Stimulated activated CD8-positive, alpha-beta memory T cell treated with anti-CD3 and anti-CD28 coated beads, Interleukin-7, amount 100 ng/mL, for 4 hours (primary cell): ENCODE results near the gene HOXB1.

Source experiments
- DNase-seq, 2 donors: peaks; one replicate each; pipeline ENCODE4 v3.0.0-alpha.2; 2020; ENCODE audit warnings: low read depth in 2 of 2

HOXB1 gene

DNA sequence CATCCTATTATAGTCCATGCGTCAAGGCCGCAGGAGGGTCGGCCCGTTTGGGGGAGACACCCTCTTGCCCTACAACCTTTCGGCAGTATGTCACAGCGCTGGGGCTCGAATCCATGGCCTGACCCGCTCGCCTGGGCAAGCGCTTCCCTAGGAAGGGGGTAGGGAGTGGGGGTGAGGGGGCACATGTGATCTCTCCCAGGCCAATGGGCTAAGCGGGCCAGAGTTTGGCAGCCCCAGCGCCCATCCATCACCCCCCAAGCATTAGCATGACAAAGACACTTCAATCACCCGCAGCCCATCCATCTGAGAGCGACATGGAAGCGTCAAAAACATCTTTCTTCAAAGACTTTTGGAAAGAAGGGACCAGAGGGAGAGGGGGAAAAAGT lies at the start of gene HOXB1:
Gene HOXB1, minus strand, starts transcription at position 125 of the 386 bp plus-strand sequence. Its CDS starts 107 bp downstream, at position 18.
- DNase-seq, result no peak

DNA sequence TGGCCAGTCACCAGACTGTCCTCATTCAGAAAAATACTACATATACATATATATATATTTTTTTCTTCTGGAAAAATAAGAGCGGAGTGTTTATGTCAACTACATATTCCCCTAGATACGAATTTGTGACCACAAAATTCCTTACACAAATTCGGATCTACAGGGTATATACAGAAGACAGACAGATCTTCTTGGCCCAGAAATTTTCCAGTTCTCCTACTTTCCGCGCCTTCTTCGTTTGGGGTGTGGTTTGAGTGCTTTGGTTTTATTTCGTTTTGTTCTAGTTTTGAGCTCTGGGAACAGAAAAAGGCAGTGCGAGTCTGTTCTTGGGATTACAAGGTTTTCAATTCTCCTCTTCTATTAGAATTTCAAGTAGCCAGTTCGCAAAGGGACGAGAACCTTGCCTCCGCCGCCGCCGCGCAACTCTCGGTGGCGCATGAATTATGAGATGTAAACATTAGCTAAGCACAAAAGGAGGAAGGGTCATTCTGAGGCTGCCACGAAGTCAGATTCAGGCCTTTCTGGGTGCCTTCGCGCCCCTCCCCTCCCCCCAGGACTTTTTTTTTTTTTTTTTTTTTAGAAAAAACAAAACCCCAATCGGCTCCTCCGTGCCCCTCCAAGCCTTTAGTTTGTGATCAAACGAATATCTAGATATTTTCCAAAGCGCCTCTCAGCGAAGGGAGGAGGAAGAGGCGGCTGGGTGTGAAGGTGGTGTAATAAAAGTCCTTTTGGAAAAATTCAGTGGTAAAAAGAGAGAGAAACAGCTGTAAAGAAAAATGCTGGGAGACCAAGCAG lies 49.1 kb upstream of the HOXB1 start:
- no peak for DNase-seq

DNA sequence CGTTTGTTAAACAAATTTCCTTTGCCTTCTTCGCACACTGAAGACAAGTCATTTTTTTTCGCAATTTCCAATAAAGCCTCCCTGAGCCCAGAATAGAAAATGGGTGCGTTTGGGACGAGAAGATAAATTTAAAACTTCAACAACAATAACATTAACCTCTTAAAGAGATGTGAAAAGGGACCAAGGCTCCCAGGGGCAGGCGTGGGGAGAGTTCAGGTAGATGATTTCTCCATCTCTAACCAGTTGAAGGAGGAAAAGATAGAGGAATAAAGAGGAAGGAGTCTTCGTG lies 48.6 kb upstream of the HOXB1 start:
- no peak for DNase-seq

DNA sequence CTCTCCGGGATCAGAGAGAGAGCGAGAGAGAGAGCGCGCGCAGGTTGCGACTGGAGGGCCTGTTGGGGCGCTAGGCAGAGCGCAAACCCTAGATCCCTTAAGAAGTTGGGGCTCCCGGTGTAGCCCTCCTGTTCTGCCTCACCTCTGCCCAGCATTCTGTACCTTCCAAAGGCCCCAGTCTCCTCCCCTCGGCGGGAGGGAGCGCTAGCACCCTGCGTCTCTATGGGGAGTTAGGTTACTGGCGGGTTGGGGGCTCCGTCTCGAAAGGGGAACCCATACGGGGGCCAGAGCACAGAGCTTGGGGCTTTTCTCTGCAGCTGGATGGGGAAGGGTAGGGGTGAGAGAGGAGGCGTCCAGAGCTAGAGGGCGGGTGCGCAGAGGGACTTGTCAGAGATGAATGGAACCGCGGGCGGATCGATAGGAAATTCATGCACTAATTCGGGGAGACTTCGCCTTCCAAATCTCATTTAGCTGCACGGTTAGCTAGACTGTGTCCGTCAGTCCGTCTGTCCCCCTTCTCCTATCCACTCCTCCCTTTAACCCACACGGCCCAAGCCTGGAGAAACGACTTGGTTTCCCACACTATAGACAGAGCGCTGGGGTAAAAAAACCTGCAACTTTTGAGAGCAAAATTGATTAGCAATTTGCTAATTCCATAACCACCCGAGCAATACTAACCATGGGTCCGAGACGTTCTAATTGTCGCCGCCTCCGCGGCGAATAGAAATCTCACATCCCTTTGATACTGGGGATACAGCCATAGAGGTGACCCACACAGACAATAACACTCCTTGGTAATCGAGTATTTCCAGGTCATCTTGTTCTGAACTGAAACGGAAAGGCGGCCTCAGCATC lies 48.0 kb upstream of the HOXB1 start:
- no peak for DNase-seq

- peak; percentile 50 to 62 for DNase-seq
Measured at GRCh38 chr17:48577946-48578615, 47.3 kb upstream of the HOXB1 start, which contains the start of gene HOXB4. HOXB4 (minus strand) TSS chr17:48578350; CDS start chr17:48578319, 31 bp downstream.

DNA sequence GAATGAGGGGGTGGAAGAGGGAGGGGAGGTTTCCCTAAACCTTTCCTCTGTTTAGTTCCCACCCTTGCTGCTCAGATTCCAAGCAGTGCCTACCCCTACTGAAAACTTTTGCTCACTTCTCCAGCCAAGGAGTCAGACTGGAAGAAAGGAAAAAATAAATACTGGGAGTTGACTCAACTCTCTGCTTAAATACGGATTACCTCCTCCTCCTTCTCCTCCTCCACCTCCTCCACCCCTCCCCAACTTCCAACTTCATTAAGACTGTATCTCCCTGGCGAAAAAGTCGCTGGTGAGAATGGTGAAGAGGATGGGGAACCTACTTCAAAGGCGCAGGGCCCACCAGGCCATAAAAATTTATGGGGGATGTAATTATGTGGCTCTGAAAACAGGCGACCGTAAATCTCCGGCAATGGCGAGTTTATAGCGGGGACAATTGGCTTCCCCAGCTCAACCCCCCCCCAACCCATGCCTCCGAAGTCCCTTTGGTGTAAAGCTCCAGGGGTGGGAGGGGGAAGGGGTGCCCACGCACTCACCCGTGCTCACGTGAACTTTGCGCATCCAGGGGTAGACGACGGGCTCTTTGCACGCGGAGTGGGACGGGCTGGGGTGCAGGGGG lies 46.6 kb upstream of the HOXB1 start:
- no peak for DNase-seq

DNA sequence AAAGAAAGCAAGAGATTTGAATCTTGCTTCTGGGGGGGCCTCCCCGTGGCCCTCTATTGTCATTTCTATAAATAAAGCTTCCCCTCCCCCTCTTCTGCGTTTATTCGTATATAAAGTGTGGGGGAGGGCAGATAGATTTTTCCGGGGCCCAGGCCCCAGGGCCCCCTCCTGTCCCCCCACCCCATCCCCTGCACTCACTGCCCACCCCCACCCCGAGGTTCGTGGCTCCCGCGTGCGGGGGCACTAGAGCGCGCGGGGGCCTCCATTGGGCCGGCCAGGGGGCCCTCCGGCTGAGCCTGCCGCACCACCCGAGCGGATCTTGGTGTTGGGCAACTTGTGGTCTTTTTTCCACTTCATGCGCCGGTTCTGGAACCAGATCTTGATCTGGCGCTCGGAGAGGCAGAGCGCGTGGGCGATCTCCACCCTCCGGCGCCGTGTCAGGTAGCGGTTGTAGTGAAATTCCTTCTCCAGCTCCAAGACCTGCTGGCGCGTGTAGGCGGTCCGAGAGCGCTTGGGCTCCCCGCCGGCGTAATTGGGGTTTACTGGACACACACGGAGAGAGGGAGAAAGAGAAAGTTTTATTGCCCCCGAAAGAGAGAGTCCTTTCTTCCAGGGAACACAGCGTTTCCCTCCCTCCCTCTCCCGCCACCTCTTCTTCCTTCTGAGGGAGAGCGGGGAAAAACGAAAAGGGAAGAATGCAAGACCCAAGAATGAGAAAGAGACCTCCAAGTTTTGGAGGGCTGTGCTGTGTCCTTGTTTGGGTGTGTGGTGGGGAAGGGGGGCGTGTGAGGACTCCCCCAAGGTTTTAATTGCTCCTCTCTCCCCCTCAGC lies 45.9 kb upstream of the HOXB1 start:
- no peak for DNase-seq

GRCh38 chr17:48575673-48576478 lies 45.1 kb upstream of the HOXB1 start:
- DNase-seq, result no peak

- DNase-seq, result no peak
Measured at GRCh38 chr17:48575066-48575582, 44.3 kb upstream of the HOXB1 start.

DNA sequence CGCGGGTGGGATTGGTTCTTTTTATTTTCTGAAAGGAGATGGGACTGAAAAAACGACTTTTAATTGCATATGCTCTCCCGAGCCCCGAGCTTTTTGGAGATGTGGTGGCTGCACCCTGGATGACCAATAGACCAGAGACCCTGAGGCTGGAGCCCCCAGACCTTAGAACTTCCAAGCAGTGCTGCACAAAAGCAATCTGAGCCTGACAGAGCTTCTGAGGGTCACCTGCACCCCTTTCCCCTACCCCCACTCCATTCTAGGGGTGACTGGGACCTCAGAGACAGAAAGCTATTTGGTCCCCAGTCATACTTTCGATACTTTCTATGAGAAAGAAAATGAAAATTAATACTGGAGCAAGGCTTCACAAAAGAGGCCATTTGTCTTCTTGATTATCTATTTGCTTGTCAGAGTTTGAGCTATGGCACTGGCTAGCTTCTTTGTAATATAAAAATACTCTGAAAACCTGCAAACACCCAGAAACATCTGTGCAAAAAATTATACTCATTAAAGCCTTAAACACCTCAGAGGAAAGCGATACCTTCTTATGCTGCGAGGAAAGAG lies 43.8 kb upstream of the HOXB1 start:
- no peak for DNase-seq

DNA sequence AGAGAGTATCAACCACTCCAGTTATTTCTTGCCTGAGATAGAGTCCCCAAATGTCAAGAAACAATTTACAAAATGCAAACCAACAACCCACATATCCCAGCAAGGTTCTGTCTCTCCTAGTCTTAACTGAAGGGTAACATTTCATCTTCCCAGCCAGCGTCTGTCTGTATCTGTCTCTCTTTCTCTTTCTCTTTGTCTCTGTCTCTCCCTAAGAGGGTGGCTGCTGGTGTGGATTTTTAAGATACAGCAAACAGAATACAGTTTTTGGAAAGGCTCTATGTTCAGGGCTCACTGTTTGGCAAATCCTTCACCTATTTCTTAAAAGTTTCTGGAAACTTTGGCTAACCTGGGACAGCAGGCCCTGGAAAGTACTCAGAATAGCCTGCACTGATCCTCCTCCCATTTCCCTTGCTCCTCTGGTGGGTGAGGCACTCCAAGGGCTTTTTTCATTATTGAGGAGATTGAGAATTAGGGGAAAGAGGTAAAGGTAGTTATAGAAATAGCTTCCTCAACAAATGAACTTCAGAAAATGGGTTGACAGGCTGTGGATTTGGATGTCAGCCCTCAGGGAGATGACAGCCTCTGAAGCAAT lies 41.1 kb upstream of the HOXB1 start:
- DNase-seq, result no peak

- no peak for DNase-seq
Measured at GRCh38 chr17:48571024-48571818, 40.4 kb upstream of the HOXB1 start.

- DNase-seq, result no peak
Measured at GRCh38 chr17:48570325-48571023, 39.7 kb upstream of the HOXB1 start.

DNA sequence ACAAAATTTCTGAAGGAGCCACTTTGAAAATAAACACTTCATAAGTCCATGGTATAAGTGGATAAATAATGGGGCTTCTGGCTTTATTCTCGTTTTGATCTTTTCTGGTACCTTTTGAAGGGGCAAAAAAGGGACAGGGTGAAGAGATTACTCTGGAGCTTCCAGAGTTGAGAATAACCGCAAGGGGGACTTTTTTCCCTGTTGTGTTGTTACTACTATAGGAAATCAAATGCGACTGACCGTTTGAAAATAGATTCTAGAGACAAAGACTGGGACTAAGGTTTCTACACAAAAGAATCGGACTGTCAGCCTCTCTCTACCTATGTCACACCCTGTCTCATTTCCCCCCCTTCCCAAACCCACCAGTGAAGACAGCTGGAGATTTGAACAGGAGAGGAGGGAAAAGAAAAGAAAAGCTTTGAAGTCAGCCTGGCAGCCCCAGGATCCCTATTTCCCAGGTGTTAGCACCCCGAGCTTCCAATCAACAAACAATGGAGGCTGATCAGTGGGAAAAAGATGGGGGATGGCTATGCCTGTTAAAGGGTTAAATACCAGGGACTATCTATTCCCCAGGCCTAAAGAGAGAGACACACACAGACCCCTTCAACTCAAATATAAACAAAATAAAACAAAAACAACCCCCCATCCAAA lies 39.0 kb upstream of the HOXB1 start:
- DNase-seq, result no peak

DNA sequence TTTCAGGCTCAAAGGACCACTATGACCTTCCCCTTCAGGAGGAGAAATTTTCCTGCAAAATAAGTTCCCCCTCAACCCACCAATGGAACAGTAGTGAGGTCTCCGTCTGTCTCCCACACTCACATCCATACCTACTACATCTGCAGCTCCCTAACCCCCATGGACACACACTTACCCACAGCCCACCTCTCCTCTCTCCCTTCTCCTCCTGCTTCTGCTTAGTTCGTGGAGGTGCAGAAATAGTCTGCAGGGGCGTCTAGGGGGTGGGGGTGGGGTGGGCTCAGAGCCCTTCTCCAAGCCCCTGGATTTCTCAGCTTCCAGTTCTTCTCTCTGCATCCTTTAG lies 38.4 kb upstream of the HOXB1 start:
- DNase-seq, result no peak

DNA sequence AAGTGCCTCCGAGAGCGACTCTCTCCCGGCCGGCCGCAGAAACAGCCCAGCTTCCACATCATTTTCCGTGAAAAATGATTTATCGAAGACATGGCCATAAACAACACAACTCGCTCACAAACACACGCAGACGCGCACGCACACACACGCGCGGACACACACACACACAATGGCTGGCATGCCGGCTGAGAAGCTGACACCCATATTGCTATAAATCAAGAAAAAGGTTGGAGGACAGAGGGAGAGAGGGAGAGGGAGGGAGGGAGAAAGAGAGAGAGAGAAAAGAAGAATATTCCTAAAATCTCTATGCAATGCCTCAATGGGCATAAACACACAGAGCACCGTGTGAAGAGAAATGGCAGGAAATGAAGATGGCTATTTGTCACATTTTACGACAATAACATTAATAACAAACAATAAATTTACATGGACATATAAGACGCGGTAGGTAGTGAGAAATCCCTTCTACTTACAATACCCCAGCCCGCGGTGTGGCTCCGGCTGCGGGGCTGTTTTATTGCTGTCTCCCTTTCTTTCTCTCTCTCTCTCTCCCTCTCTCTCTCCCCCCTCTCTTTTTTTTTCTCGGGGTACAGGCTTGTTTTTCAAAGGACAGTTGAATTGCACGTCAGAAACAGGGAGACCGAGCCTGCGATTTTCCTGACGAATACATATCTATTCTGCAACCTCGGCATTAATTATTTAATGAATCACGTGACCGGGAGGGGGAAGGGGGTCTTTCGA lies 37.9 kb upstream of the HOXB1 start:
- no peak for DNase-seq
